ENCODE data around the gene MAPK10.

- no peak for TF ChIP-seq ATF3 (IDR thresholded peaks at IDR 0.05; ENCODE audit: insufficient read depth, low read depth, low read length)
- TF ChIP-seq POLR2A (IDR thresholded peaks at IDR 0.05; ENCODE audit: control extremely low read depth in 1 of 2, low read depth in 2 of 2, low read length in 2 of 2) = no peak
- TF ChIP-seq, protein P1, sequence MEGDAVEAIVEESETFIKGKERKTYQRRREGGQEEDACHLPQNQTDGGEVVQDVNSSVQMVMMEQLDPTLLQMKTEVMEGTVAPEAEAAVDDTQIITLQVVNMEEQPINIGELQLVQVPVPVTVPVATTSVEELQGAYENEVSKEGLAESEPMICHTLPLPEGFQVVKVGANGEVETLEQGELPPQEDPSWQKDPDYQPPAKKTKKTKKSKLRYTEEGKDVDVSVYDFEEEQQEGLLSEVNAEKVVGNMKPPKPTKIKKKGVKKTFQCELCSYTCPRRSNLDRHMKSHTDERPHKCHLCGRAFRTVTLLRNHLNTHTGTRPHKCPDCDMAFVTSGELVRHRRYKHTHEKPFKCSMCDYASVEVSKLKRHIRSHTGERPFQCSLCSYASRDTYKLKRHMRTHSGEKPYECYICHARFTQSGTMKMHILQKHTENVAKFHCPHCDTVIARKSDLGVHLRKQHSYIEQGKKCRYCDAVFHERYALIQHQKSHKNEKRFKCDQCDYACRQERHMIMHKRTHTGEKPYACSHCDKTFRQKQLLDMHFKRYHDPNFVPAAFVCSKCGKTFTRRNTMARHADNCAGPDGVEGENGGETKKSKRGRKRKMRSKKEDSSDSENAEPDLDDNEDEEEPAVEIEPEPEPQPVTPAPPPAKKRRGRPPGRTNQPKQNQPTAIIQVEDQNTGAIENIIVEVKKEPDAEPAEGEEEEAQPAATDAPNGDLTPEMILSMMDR (IDR thresholded peaks at IDR 0.05; ENCODE audit: control extremely low read depth in 1 of 3, insufficient read depth in 1 of 3, low read depth in 1 of 3, low read length in 3 of 3) = no peak
- no peak for TF ChIP-seq EP300 (IDR thresholded peaks at IDR 0.05; ENCODE audit: borderline replicate concordance in 1 of 2, low read depth in 2 of 2, low read length in 2 of 2)
Measured at GRCh38 chr4:85940151-85940550, 419.7 kb downstream of the MAPK10 start.
